Muscle of back (tissue), 11 donors: ENCODE results near the gene SUN5. TPM values are rescaled to one million over a fixed set of nuclear protein-coding genes. Genes with fewer than 3 reads are reported as not detected.

ENCODE experiments used
- DNase-seq, 3 donors: peaks; one replicate each; pipeline versions ENCODE4 v3.0.0 to v3.0.0-alpha.2; 2013
- polyA plus RNA-seq, 10 donors: library from polyadenylated mRNA; unstranded; fragments of 120-200 nt; gene quantifications; one replicate each; pipeline ENCODE4 v1.2.1, GENCODE V29; 2013; ENCODE audit not compliant: insufficient read length in 10 of 10

SUN5 gene
- polyA plus RNA-seq, 10 donors, result not detected

- DNase-seq, result no peak
Measured at GRCh38 chr20:33026779-33027759, 22.8 kb upstream of the SUN5 start.

GRCh38 chr20:33026072-33026778, 22.0 kb upstream of the SUN5 start:
- no peak for DNase-seq

GRCh38 chr20:33025318-33025876, 21.2 kb upstream of the SUN5 start:
- no peak for DNase-seq

GRCh38 chr20:33024609-33025317, 20.5 kb upstream of the SUN5 start:
- DNase-seq, result no peak

GRCh38 chr20:33024243-33024560, 20.0 kb upstream of the SUN5 start:
- DNase-seq, result no peak

- no peak for DNase-seq
Measured at GRCh38 chr20:33023439-33024242, 19.4 kb upstream of the SUN5 start.

- DNase-seq, result no peak
Measured at GRCh38 chr20:33022694-33023438, 18.6 kb upstream of the SUN5 start.

GRCh38 chr20:33022289-33022688, 18.1 kb upstream of the SUN5 start:
- no peak for DNase-seq

- no peak for DNase-seq
Measured at GRCh38 chr20:33021879-33022278, 17.6 kb upstream of the SUN5 start.

GRCh38 chr20:33020278-33021161, 16.3 kb upstream of the SUN5 start:
- no peak for DNase-seq

GRCh38 chr20:33019465-33020277, 15.4 kb upstream of the SUN5 start:
- DNase-seq, result no peak

GRCh38 chr20:33018169-33018931, 14.1 kb upstream of the SUN5 start:
- DNase-seq, result no peak

GRCh38 chr20:33017542-33017941, 13.3 kb upstream of the SUN5 start:
- DNase-seq, result no peak

GRCh38 chr20:33016581-33017109, 12.4 kb upstream of the SUN5 start:
- no peak for DNase-seq

GRCh38 chr20:33015700-33016580, 11.7 kb upstream of the SUN5 start:
- no peak for DNase-seq

GRCh38 chr20:33015114-33015484, 10.9 kb upstream of the SUN5 start:
- DNase-seq, result no peak
